VCaP (cell line): Measurements from ENCODE around the gene SH3RF1.

Source experiments
- H3K27ac ChIP-seq: fragments of 450-650 bp; 2 replicates; pipeline ENCODE4 v1.5.1; 2017
- TF ChIP-seq, protein P1 (sequence below): fragments of 450-650 bp; conservative IDR thresholded peaks from 2 replicates; pipeline ENCODE4 v1.5.1; 2017; ENCODE audit warnings: mild to moderate bottlenecking, moderate library complexity

Gene SH3RF1

GRCh38 chr4:169309326-169309967 is 38.7 kb upstream of the SH3RF1 start:
- peak overlapping the region; percentile 96 for H3K27ac ChIP-seq
- TF ChIP-seq, protein P1, sequence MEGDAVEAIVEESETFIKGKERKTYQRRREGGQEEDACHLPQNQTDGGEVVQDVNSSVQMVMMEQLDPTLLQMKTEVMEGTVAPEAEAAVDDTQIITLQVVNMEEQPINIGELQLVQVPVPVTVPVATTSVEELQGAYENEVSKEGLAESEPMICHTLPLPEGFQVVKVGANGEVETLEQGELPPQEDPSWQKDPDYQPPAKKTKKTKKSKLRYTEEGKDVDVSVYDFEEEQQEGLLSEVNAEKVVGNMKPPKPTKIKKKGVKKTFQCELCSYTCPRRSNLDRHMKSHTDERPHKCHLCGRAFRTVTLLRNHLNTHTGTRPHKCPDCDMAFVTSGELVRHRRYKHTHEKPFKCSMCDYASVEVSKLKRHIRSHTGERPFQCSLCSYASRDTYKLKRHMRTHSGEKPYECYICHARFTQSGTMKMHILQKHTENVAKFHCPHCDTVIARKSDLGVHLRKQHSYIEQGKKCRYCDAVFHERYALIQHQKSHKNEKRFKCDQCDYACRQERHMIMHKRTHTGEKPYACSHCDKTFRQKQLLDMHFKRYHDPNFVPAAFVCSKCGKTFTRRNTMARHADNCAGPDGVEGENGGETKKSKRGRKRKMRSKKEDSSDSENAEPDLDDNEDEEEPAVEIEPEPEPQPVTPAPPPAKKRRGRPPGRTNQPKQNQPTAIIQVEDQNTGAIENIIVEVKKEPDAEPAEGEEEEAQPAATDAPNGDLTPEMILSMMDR, result no peak

DNA sequence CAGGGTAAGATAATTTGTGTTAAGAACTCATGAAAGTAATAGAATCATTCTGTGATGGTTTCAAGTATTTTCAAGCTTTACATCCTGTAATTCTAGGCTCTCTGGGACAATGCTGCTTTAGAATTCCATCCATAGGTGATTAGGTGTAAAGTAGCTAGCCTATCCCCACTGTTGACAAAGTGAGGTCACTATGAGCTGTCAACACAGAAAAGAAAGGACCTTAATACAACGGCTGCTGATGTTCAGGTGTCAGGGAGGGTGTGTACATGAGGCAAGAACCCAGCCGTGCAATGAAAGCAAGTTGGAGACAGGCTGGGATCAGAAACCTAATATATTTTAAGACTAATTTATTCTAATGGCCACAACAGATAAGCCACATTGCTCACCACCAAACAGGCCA is 36.8 kb upstream of the SH3RF1 start:
- TF ChIP-seq, protein P1, result no peak
- H3K27ac ChIP-seq, result peak overlapping the region; percentile 96; the same call in 1 of the 2 replicates

DNA sequence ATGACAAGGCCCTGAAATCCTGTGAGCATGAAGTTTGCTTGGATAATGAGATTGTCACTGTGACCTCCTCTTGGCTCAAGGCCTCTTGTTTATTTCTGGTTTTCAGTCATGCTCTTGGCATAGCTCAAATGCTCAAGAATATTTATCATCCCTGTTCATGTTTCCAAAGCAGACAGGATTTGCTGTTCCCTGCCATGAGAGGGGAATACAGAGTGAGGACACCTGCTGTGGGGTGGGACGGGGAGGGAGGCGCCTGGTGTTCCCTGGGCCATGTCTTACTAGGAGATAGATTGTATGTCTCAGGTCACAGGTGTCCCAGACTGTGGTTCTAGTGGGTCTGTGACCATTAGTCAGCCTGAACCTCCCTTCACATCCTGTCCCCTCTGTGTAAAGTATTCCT is 34.9 kb upstream of the SH3RF1 start:
- TF ChIP-seq, protein P1, result no peak
- peak overlapping the region; percentile 53 for H3K27ac ChIP-seq

GRCh38 chr4:169305173-169305572 is 34.4 kb upstream of the SH3RF1 start:
- TF ChIP-seq, protein P1, result no peak

GRCh38 chr4:169295822-169296221 is 25.1 kb upstream of the SH3RF1 start:
- TF ChIP-seq, protein P1, result no peak

More at GRCh38 chr4:169305173-169305572, 34.4 kb upstream of the SH3RF1 start:
- H3K27ac ChIP-seq, result peak overlapping the region; percentile 53

DNA sequence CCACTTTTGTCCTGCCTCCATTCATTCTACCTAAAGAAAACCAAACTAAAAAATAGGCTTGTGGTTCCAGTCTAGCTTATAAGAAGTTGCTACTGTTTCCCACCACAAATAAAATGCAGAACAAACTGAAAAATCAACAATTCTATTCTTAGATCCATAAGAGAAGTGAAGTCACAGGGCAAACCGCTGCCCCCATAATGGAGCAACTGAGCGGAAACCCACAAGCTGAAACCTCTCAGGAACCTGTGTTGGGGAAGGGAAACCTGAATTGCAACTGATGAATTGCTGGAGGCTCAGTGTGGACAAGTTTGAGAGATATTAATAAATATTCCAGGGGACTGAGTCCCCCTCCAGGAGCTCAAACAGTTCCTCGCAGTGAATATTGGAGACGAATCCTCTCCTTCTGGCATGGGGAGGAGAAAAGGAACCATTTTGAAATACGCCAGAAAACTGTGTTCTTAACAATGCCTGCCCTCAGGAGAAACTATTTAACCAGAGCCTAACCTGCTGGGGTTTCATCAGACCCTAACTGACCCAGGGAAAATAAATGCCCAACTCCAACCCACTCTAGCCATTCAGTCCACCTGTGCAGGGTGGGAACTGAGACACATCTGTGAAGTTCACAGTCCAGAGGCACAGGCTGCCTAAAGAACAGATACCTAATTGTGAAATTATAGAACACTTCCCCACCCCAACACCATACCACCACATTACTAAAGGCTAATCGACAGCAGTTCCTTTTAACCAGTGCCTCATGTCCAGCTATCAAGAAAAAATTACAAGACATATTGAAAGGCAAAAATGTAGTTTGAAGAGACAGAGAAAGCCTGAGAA is 22.8 kb upstream of the SH3RF1 start:
- no peak overlapping the region for H3K27ac ChIP-seq
- TF ChIP-seq, protein P1, result no peak

More at GRCh38 chr4:169295822-169296221, 25.1 kb upstream of the SH3RF1 start:
- H3K27ac ChIP-seq, result no peak overlapping the region

- peak overlapping the region; percentile 50 for H3K27ac ChIP-seq
Measured at GRCh38 chr4:169287983-169288382, 17.2 kb upstream of the SH3RF1 start.
